Kidney (tissue), 14 donors: ENCODE data around the gene TEX29. TPM values are rescaled to one million over a fixed set of nuclear protein-coding genes. Genes with fewer than 3 reads are reported as not detected.

ENCODE experiments used
- DNase-seq, 5 donors: peaks; one replicate each; pipeline ENCODE4 v3.0.0-alpha.2; 2013 to 2020
- FAIRE-seq: peaks from 2 replicates; lab custom pipeline; 2012; peaks lifted over from hg19 to GRCh38; lab: Jason Lieb, UNC
- H3K27ac ChIP-seq, 2 donors: one replicate each; pipeline ENCODE4 v1.7.0; 2013; ENCODE audit warnings: low read depth in 2 of 2, low read length in 2 of 2, inconsistent platforms in 1 of 2
- H3K27me3 ChIP-seq: one replicate; pipeline ENCODE4 v1.7.1; 2013; ENCODE audit warnings: low read length, inconsistent platforms; ENCODE audit not compliant: control insufficient read depth, insufficient read depth
- H3K36me3 ChIP-seq, 3 donors: one replicate each; pipeline versions ENCODE4 v1.7.0 to v1.7.1; 2013; ENCODE audit warnings: low read length in 3 of 3, control low read depth in 1 of 3, inconsistent platforms in 1 of 3; ENCODE audit not compliant: insufficient read depth in 3 of 3, control insufficient read depth in 2 of 3
- H3K4me1 ChIP-seq, 3 donors: one replicate each; pipeline versions ENCODE4 v1.7.0 to v1.7.1; 2013; ENCODE audit warnings: low read length in 3 of 3, inconsistent platforms in 1 of 3, low read depth in 1 of 3; ENCODE audit not compliant: control insufficient read depth in 2 of 3, insufficient read depth in 2 of 3
- H3K4me3 ChIP-seq, 3 donors: one replicate each; pipeline versions ENCODE4 v1.7.0 to v1.8.1; 2013; ENCODE audit warnings: low read length in 3 of 3, control low read depth in 1 of 3, inconsistent platforms in 1 of 3
- H3K9ac ChIP-seq, 3 donors: one replicate each; pipeline versions ENCODE4 v1.7.0 to v1.7.1; 2013; ENCODE audit warnings: low read length in 3 of 3, control low read depth in 1 of 3, inconsistent platforms in 1 of 3
- H3K9me3 ChIP-seq, 3 donors: one replicate each; pipeline versions ENCODE4 v1.7.0 to v1.7.1; 2013; ENCODE audit warnings: low read length in 3 of 3, control low read depth in 1 of 3, inconsistent platforms in 1 of 3; ENCODE audit not compliant: control insufficient read depth in 2 of 3, insufficient read depth in 1 of 3
- intact Hi-C: fragments of 100-400 bp; cut with DNase I; formaldehyde crosslinking; loops from one replicate; pipeline ENCODE4 v1.11.1; 2022
- polyA plus RNA-seq: library from polyadenylated mRNA; stranded (reverse); fragments of 350-450 nt; fragmentation: Illumina TruSeq; extraction: RNeasy Lipid Tissue Mini Kit (QIAGEN cat#74804); gene quantifications from one replicate; pipeline ENCODE4 v1.2.3, GENCODE V29; 2014; ENCODE audit warnings: low read depth, low replicate concordance; ENCODE audit not compliant: insufficient read depth
- total RNA-seq: library from RNA; stranded (reverse); fragmentation: NEBNext Ultra II Directional; extraction: Animal tissue kit (Norgen Biotek cat#: 25700); gene quantifications from one replicate; pipeline ENCODE4 v1.2.1, GENCODE V29; 2021
- TF ChIP-seq, protein P1 (sequence below): IDR thresholded peaks from 3 replicates; pipeline ENCODE4 v1.5.1; 2012; ENCODE audit warnings: mild to moderate bottlenecking, moderate library complexity, borderline replicate concordance; ENCODE audit not compliant: insufficient read depth; ENCODE audit errors: extremely low read depth
- donor health status: control.
- donor health status: control.
- donor health status: control.
- donor health status: control.
- donor health status: control.
- donor health status: DM: yes; HTN: yes; CAD: no.
- donor health status: Normal renal cell carcinoma (clear cell type).

TEX29 gene
- total and polyA plus RNA-seq, 2 donors from 2014 or later: not detected

DNA sequence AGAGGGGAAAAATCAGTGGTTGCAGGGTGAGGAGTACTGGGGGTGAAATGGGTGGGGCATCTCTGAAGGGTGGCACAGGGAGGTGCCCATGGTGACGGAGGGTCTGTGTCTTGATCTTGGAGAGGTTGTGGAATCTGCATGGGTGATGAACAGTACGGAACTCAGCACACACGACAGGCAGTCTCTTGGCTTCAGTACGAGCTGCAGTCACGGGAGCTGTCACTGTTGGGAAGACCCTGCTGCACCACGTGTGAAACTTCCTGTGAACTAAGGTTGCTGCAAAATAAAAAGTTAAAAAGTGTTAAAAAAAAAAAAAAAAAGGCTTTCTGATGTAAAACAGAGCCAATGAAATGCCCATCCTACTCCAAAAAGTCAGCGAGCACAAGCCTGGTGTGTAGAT, 34.3 kb downstream of the TEX29 start:
- intact Hi-C loops: no loop called here

DNA sequence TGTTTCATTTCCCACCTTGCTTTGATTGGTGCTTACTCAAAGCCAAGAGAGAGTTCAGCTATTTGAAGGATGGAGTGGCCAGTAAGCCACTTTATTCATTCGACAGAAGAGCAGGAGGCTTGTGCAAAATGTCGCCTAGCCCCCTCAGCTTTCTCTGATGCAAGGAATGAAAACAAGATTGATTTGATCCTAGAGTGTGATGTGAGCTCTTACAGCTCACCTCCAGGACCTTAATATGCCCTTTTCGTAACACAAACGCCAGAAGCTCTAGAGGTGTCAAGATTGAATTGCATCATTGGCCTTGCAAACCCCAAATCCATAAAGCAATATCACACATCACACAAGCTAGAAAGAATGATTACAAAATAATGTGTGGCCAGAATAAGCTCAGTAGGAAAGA, 36.4 kb downstream of the TEX29 start:
- H3K36me3 ChIP-seq: no peaks in the 10 kb centered on the region
- no peak overlapping the region for H3K4me3 ChIP-seq
- FAIRE-seq: no peak
- no peak for DNase-seq
- no peak overlapping the region for H3K9ac ChIP-seq
- TF ChIP-seq, protein P1, sequence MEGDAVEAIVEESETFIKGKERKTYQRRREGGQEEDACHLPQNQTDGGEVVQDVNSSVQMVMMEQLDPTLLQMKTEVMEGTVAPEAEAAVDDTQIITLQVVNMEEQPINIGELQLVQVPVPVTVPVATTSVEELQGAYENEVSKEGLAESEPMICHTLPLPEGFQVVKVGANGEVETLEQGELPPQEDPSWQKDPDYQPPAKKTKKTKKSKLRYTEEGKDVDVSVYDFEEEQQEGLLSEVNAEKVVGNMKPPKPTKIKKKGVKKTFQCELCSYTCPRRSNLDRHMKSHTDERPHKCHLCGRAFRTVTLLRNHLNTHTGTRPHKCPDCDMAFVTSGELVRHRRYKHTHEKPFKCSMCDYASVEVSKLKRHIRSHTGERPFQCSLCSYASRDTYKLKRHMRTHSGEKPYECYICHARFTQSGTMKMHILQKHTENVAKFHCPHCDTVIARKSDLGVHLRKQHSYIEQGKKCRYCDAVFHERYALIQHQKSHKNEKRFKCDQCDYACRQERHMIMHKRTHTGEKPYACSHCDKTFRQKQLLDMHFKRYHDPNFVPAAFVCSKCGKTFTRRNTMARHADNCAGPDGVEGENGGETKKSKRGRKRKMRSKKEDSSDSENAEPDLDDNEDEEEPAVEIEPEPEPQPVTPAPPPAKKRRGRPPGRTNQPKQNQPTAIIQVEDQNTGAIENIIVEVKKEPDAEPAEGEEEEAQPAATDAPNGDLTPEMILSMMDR: no peak
- H3K27me3 ChIP-seq: no peaks in the 10 kb centered on the region
- intact Hi-C loops: no loop called here
- no peak overlapping the region for H3K27ac ChIP-seq
- no peaks in the 10 kb centered on the region for H3K9me3 ChIP-seq
- H3K4me1 ChIP-seq: no peaks in the 10 kb centered on the region

More for the DNA sequence above, 34.3 kb downstream of the TEX29 start:
- H3K4me3 ChIP-seq: no peak overlapping the region
- H3K9ac ChIP-seq: no peak overlapping the region
- no peak overlapping the region for H3K27ac ChIP-seq
- no peaks in the 10 kb centered on the region for H3K36me3 ChIP-seq
- no peaks in the 10 kb centered on the region for H3K27me3 ChIP-seq
- TF ChIP-seq, protein P1: no peak
- H3K4me1 ChIP-seq: no peaks in the 10 kb centered on the region
- FAIRE-seq (no peak), DNase-seq (no peak)
- no peaks in the 10 kb centered on the region for H3K9me3 ChIP-seq

- no peak for FAIRE-seq
- intact Hi-C loops: no loop called here
- DNase-seq: no peak
Measured at GRCh38 chr13:111359237-111359915, 38.9 kb downstream of the TEX29 start.

More at GRCh38 chr13:111359237-111359915, 38.9 kb downstream of the TEX29 start:
- H3K9ac ChIP-seq: no peak overlapping the region
- no peaks in the 10 kb centered on the region for H3K9me3 ChIP-seq
- H3K27me3 ChIP-seq: no peaks in the 10 kb centered on the region
- TF ChIP-seq, protein P1: no peak
- no peak overlapping the region for H3K27ac ChIP-seq
- no peak overlapping the region for H3K4me3 ChIP-seq
- no peaks in the 10 kb centered on the region for H3K4me1 ChIP-seq
- no peaks in the 10 kb centered on the region for H3K36me3 ChIP-seq
